NB4 (cell line): ENCODE data around the gene EPB41L1.

Source experiments
- DNase-seq: peaks from one replicate; pipeline ENCODE4 v3.0.0; 2010; ENCODE audit warnings: low read depth
- H3K4me3 ChIP-seq: one replicate; pipeline ENCODE4 v1.5.1; 2011; ENCODE audit warnings: mild to moderate bottlenecking, low read depth, low read length, moderate library complexity
- CTCF ChIP-seq: IDR thresholded peaks from one replicate; pipeline ENCODE4 v1.5.1; 2012; ENCODE audit warnings: low read depth, low read length
- MAX ChIP-seq: IDR thresholded peaks from 2 replicates; pipeline ENCODE4 v1.6.1; 2011; ENCODE audit warnings: low read depth, low read length
- MYC ChIP-seq: IDR thresholded peaks from 2 replicates; pipeline ENCODE4 v1.6.1; 2011; ENCODE audit warnings: low read depth, low read length
- POLR2A ChIP-seq: IDR thresholded peaks from 2 replicates; pipeline ENCODE4 v1.6.1; 2011; ENCODE audit warnings: mild to moderate bottlenecking; ENCODE audit not compliant: insufficient read length; ENCODE audit errors: extremely low read depth

Gene EPB41L1

GRCh38 chr20:36270744-36271638 is 116.5 kb downstream of the EPB41L1 start:
- H3K4me3 ChIP-seq, result no peak overlapping the region
- no peak for DNase-seq
- no peak for TF ChIP-seq CTCF
- TF ChIP-seq POLR2A, result no peak
- TF ChIP-seq MYC, result no peak
- no peak for TF ChIP-seq MAX

- TF ChIP-seq MYC (no peak), CTCF (no peak), POLR2A (no peak), MAX (no peak)
- H3K4me3 ChIP-seq, result no peak overlapping the region
- DNase-seq, result no peak
These were observed 117.4 kb downstream of the EPB41L1 start for GRCh38 chr20:36271639-36272546.

GRCh38 chr20:36272547-36273220 is 118.1 kb downstream of the EPB41L1 start:
- TF ChIP-seq CTCF, result no peak
- TF ChIP-seq MYC, result no peak
- TF ChIP-seq MAX, result no peak
- no peak for TF ChIP-seq POLR2A
- H3K4me3 ChIP-seq, result no peak overlapping the region
- no peak for DNase-seq

- no peak overlapping the region for H3K4me3 ChIP-seq
- TF ChIP-seq CTCF (peak; percentile 39), MAX (no peak)
These were observed 119.1 kb downstream of the EPB41L1 start for GRCh38 chr20:36273414-36274180.

GRCh38 chr20:36274181-36274841 is 119.8 kb downstream of the EPB41L1 start:
- no peak for TF ChIP-seq POLR2A
- TF ChIP-seq MAX, result no peak
- TF ChIP-seq MYC, result no peak
- TF ChIP-seq CTCF, result no peak
- DNase-seq, result no peak
- no peak overlapping the region for H3K4me3 ChIP-seq

More at GRCh38 chr20:36273414-36274180, 119.1 kb downstream of the EPB41L1 start:
- peak; percentile 51 for DNase-seq
